ENCODE measurements around the gene WASF3.
"Not testable (repeated sequence)": the region's sequence is repeated elsewhere in the genome, so short reads cannot be mapped to it uniquely, and the experiment has no call there.

DNA sequence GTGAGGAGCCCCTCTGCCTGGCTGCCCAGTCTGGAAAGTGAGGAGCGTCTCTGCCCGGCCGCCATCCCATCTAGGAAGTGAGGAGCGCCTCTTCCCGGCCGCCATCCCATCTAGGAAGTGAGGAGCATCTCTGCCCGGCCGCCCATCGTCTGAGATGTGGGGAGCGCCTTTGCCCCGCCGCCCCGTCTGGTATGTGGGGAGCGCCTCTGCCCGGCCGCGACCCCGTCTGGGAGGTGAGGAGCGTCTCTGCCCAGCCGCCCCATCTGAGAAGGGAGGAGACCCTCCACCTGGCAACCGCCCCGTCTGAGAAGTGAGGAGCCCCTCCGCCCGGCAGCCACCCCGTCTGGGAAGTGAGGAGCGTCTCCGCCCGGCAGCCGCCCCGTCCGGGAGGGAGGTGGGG, 166.1 kb downstream of the WASF3 start:
- not testable (repeated sequence) for TF ChIP-seq GABPA, POLR2AphosphoS5 (IDR thresholded peaks at IDR 0.05; ENCODE audit: low read depth)
- TF ChIP-seq, protein P1, sequence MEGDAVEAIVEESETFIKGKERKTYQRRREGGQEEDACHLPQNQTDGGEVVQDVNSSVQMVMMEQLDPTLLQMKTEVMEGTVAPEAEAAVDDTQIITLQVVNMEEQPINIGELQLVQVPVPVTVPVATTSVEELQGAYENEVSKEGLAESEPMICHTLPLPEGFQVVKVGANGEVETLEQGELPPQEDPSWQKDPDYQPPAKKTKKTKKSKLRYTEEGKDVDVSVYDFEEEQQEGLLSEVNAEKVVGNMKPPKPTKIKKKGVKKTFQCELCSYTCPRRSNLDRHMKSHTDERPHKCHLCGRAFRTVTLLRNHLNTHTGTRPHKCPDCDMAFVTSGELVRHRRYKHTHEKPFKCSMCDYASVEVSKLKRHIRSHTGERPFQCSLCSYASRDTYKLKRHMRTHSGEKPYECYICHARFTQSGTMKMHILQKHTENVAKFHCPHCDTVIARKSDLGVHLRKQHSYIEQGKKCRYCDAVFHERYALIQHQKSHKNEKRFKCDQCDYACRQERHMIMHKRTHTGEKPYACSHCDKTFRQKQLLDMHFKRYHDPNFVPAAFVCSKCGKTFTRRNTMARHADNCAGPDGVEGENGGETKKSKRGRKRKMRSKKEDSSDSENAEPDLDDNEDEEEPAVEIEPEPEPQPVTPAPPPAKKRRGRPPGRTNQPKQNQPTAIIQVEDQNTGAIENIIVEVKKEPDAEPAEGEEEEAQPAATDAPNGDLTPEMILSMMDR (IDR thresholded peaks at IDR 0.05; ENCODE audit: insufficient read depth, low read length), result not testable (repeated sequence)
- TF ChIP-seq, protein P2, sequence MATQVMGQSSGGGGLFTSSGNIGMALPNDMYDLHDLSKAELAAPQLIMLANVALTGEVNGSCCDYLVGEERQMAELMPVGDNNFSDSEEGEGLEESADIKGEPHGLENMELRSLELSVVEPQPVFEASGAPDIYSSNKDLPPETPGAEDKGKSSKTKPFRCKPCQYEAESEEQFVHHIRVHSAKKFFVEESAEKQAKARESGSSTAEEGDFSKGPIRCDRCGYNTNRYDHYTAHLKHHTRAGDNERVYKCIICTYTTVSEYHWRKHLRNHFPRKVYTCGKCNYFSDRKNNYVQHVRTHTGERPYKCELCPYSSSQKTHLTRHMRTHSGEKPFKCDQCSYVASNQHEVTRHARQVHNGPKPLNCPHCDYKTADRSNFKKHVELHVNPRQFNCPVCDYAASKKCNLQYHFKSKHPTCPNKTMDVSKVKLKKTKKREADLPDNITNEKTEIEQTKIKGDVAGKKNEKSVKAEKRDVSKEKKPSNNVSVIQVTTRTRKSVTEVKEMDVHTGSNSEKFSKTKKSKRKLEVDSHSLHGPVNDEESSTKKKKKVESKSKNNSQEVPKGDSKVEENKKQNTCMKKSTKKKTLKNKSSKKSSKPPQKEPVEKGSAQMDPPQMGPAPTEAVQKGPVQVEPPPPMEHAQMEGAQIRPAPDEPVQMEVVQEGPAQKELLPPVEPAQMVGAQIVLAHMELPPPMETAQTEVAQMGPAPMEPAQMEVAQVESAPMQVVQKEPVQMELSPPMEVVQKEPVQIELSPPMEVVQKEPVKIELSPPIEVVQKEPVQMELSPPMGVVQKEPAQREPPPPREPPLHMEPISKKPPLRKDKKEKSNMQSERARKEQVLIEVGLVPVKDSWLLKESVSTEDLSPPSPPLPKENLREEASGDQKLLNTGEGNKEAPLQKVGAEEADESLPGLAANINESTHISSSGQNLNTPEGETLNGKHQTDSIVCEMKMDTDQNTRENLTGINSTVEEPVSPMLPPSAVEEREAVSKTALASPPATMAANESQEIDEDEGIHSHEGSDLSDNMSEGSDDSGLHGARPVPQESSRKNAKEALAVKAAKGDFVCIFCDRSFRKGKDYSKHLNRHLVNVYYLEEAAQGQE (IDR thresholded peaks at IDR 0.05; ENCODE audit: insufficient replicate concordance, low read depth), result not testable (repeated sequence)
